GM18873 (cell line): ENCODE data around the gene DLAT.

Source experiments
- ATAC-seq: cut with Tn5 transposase; IDR thresholded peaks from one replicate; pipeline ENCODE4 v1.9.1; 2021; ENCODE audit warnings: mild to moderate bottlenecking, moderate library complexity, moderate number of reproducible peaks; ENCODE audit not compliant: unreplicated experiment, low FRiP score

DLAT gene

DNA sequence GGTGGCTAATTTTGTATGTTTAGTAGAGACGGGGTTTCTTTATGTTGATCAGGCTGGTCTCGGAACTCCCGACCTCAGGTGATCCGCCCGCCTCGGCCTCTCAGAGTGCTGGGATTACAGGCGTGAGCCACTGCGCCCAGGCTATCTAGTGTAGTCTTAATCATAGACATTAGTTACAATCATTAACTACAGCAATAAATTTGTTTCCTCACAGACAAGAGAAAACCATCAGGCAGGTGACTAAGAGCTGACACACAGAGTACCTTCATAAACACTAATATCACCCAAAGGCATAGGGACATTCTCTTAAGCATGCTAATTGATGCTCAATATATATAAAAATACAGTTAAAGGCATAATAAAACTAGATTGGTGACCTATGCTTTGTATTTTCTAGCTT is 80.9 kb downstream of the DLAT start:
- no peak for ATAC-seq
